GM19397 (cell line): Measurements from ENCODE around the gene DDAH1.

Experiments used
- ATAC-seq: cut with Tn5 transposase; IDR thresholded peaks from one replicate; pipeline ENCODE4 v1.9.1; 2021; ENCODE audit warnings: mild to moderate bottlenecking, moderate library complexity; ENCODE audit not compliant: unreplicated experiment

The DDAH1 gene

GRCh38 chr1:85333186-85333585 is 131.8 kb downstream of the DDAH1 start:
- ATAC-seq: no peak

DNA sequence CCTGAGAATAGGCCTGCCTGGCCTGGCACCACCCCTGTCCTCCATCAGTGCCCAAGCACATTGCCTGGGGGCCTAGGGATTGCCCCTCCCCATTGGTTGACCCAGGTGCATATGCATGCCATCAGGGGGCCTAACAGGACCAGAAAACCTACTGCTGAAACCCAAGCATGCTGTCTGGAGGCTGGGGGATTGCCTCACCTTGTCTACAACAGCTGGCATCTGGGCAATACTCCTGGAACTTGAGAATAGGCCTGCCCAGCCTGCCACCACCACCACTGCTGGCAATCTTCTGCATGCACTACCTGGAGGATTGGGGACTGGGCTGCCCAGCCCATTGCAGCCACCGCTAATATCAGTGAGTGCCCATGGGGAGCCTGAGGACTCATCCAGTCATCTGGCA is 132.4 kb downstream of the DDAH1 start:
- ATAC-seq: no peak

DNA sequence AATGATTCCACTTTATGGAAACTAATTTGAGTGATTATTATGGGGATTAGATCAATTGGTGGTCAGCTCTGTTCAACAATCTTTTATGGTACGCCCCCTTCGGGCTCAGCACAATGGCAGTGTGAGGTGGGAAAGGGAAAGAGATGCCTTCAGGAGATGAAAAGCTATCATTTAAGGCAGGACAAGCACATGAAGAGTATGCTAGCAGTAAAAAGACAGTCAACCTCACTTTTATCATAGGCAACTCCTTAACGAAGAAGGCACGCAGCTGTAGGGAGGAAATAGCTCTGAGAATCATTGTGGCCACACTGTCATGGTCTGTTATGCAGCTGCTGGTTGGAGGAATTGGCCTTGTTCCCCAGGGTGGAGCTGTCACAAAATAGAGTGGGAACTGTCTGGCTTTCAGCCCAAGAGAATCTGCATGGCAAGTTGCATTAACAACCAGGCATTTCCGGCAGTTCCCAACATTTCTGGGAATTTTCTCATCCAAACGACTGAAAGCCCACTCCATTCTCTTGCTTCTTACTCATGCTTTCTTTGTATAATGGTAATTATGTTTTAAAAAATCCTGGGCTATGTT is 134.2 kb downstream of the DDAH1 start:
- ATAC-seq: no peak

DNA sequence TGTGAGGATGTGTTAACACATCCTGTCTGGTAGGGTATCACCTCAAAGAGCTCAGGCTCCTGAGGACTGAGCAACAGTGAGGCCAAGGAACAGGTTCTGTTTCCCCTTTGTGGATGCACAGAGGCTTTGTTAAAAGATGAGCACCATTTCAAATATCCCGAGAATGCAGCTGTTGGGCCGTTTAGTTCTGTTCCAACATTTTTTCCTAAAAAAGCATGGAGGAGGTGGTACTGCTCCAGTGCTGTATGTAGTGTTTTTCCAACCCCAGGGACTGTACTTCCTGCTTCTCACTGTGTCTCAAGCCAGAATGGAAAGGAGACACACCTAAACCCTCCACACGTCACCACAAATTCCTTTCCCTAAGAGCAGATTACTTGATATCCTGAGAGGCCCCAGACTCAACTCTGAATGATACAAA is 134.7 kb downstream of the DDAH1 start:
- no peak for ATAC-seq

- no peak for ATAC-seq
Measured at GRCh38 chr1:85328713-85329397, 136.1 kb downstream of the DDAH1 start.

GRCh38 chr1:85327759-85328158 is 137.2 kb downstream of the DDAH1 start:
- no peak for ATAC-seq

DNA sequence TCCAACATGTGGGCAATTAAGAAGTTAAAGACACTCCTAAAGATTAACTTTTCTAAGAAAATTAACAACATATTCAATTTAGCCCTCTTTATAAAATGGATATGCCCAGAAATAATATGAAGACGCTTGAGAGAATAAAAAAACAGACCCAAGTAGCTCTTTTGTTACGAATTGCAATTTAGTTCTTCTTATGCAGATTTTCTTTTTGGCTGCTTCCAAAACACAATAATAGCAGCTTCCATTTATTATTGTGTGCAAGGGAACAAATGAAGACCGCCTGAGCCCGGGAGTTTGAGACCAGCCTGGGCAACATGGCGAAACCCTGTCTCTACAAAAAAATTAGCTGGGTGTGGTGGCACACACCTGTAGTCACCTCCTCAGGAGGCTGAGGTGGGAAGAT is 138.1 kb downstream of the DDAH1 start:
- ATAC-seq: no peak

GRCh38 chr1:85326336-85326735 is 138.6 kb downstream of the DDAH1 start:
- no peak for ATAC-seq

DNA sequence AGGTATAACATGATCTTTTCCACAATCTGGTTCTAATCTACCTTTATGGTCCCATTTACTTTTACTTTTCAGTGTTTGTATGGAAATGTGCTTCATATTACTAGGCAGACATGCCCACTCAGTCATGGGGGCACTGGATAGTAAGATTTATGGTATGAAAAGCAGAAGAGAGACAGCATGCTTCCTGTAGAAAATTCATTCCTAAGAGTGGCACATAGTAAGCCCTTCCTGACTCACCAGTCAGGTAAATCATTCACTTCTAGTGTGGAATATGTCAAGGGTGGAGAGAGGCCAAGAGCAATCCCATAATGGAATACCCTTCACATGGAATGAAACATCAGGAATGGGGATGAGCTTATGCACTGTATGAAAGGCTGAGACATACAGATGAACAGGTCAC is 139.0 kb downstream of the DDAH1 start:
- ATAC-seq: no peak

GRCh38 chr1:85323770-85324169 is 141.2 kb downstream of the DDAH1 start:
- ATAC-seq: no peak

GRCh38 chr1:85322655-85323054 is 142.3 kb downstream of the DDAH1 start:
- ATAC-seq: no peak

GRCh38 chr1:85321237-85321964 is 143.6 kb downstream of the DDAH1 start:
- ATAC-seq: no peak

DNA sequence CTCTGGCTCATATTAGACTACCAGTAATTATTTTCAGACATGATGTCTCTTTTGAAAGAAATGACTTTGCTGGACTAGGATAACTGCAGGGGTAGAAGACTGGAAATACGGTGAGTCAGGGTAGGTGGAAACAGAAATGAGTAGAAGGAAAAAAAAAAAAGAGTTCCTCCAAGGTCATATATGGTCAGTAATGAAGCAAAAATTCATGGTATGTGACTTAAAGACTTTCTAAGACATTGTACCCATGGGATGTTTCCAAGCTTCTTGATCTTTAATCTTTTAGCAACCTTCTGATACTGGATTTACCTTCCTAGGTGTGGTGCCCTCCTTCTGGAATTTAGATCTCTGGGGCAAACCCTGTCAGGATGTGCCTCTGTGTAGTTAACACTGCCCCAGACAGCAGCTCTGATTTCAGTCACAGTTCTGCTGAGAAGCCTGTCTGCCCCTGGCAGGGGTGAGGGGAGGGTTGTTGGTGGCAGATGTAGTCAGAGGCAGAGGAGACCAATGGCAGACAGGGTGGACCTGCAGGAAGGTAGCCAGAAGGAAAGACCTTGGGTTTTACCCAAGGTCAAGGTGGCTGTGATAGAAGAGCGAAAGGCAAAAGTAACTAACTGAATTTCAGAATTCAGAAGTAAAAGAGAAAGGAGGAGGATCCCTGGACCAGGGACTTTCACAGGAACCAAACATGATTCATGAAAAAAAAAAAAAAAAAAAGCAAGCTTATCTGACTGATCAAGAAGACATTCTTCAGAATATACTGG is 144.4 kb downstream of the DDAH1 start:
- ATAC-seq: no peak

- ATAC-seq: no peak
Measured at GRCh38 chr1:85319931-85320330, 145.0 kb downstream of the DDAH1 start.

GRCh38 chr1:85319491-85319890 is 145.5 kb downstream of the DDAH1 start:
- no peak for ATAC-seq

GRCh38 chr1:85318217-85318616 is 146.7 kb downstream of the DDAH1 start:
- ATAC-seq: no peak

DNA sequence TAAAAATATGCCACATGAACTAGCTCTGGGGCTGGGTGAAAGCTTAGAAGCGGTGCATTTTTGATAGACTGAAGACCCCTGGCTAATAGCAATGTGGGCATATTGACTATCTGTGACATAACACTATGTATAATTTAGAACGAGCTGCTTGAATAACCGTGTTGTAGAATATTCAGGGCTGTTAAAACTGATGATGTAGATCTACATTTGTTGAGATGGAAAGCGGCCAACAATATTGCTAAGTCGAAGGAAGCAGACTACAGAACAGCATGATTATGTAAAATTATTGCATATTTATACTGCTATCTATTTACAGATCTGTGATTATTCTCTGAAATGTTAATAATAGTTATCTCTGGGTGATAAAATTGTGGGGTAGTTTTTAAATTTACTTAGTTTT is 147.4 kb downstream of the DDAH1 start:
- no peak for ATAC-seq

DNA sequence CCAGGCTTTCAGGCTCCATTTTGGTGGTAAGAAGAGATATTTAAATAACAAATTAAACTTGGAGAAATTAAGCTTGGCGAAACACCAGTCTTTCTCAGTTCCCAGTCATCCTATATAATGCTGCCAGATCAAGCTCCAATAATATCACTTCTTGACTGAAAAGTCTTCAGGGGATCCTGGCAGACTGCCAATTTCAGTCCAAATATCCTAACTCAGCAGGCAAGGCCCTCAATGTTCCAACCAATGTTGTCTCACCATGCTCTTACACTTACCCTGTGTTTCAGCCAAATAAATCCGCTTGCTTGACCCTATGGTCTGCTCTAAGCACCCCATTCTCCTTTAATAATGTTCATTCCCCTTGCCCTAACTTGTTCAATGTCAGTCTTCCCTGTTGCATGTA is 148.6 kb downstream of the DDAH1 start:
- no peak for ATAC-seq

DNA sequence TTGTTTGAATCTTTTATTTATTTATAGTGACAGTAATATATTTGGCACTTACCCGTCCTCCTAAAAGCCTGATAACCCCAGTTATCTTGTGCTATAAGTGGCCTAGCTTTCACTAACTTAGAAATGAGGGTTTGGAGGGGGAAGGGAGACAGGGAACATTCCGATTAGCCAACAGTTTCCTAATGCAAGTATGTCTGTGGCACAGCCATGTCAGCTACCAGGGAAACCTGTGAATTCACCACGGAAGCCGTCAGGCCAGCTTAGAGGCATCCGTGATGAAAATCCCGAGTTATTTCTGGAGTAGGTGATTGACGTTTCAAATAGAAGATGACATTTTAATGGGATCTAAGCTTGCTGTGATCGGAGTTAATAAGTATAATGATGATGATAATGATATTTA is 149.2 kb downstream of the DDAH1 start:
- no peak for ATAC-seq

DNA sequence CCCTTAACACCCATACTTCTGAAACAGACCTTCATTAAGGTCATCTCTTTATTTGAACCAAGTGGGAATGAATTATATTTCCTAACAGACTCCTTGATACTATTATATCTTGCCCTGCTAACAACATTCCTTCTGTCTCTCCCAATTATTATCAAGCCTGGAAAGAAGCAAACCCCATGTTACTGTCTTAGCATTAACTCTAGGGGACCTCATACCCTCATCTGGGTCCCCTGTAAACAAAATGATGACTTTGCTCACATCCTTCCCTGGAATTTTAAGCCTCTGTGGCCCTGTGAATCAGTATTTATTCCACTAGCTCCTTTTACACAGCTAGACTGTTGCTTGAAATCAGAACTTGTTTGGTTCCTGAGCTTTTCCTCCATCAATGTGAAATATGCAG is 150.2 kb downstream of the DDAH1 start:
- ATAC-seq: no peak

DNA sequence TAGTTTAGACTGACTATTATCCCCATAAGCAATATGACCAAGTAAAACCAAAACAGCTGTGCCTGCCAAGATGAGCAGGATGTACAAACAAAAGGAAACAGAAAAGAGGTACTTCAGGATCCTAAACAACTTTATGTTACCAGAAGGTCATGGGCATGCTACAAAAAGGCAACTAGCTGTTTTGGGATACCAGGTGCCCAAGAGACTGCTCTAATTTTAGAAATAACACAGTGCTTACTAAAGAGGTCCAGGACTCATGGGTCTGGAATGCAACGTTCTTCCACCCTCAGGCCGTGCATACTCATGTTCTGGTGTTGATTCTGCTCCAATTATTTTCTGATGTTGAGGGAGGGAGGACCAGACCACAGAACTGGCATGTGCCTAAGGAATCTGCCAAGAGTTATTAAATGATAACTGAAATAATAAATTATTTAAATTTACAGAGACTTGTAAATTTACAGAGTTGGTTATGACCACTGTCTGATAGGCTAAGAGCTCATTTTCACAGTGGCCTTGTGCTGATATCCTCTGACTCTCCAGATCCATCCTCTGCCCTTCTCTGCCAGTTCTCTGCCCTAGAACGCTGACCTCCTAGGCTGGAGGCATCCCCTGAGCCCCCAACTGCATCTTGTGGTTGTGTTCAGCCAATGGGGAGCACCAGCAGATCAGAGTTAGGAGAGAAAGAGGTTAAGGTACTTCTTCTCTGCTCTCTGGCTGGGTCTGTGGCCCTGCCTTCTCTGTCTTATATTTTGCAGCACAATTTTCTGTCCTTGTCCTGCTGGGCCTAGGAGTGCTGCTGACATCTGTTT is 150.9 kb downstream of the DDAH1 start:
- ATAC-seq: no peak
